GM19240 (cell line): ENCODE data around the gene NLRX1.
"Not testable (repeated sequence)": the region's sequence is repeated elsewhere in the genome, so short reads cannot be mapped to it uniquely, and the experiment has no call there.

ENCODE experiments used
- DNase-seq: peaks from one replicate; pipeline ENCODE4 v3.0.0; 2011; ENCODE audit warnings: low spot score; ENCODE audit not compliant: insufficient read length

NLRX1 gene

GRCh38 chr11:119168471-119169281 lies at the start of gene NLRX1:
TSS of gene NLRX1 (plus strand) at chr11:119168725. CDS start at chr11:119171404, 2,679 bp downstream.
- DNase-seq, result peak; percentile 98

DNA sequence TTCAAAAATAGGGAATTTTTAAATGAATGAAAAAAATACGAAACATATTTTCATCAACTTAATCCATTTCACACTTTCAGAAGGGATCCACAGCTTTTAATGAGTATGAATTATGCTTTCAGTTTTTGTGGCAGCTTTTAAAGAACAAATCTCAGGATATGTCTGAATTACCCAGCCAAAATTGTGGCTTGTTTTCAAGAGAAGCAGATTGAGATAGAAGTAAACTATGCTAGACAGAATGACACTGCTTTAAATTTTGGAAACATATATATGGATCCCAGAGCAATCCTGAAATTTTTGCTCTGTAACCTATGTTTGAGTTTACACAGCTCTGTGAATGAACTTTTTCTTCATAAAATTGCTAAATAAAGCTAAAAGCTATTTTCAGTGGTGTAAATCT lies 49.6 kb upstream of the NLRX1 start:
- DNase-seq, result no peak

- no peak for DNase-seq
Observed at GRCh38 chr11:119120639-119121007, 47.9 kb upstream of the NLRX1 start.

DNA sequence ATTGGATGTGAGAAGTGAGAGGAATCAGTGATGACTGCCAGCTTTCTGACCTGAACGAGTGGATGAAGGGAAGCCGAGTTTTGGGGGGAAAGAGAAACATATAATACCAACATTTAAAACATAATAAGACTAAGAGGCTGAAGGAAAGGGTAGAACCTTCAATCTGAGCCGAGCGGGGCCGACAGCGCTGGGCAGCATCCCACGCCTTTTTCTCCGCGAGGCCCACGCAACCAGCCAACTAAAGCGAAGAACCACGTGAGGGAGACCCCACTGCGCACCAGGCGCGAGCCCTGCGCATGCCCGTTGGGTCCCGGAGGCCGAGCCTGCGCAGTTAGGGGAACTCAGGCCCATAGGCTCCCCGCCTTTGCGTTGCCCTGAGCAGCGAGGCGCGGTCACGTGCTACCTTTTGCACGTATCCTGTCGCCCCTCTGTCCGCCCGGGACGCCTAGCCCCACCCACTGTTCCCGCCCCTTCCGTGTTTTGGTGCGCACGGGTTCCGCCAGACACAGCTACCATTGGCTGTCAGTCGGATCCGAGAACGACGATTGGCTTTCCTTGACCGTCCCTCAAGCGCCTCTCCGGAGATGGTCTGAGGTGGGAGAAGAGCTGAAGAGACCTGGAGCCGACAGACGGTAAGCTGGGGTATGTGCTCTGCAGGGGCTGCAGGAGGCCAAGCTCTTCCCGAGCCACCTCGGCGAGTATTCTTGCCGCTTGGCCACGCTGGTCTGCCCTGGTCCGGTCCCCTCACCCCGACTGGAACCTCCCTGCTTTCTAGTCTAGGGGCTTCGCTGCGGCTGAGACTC lies 47.3 kb upstream of the NLRX1 start, which contains the start of gene HINFP:
TSS of gene HINFP (plus strand) at position 573 of the 803 bp plus-strand sequence. CDS start 5,365 bp downstream, outside the sequence.
- DNase-seq, result peak; percentile 98

DNA sequence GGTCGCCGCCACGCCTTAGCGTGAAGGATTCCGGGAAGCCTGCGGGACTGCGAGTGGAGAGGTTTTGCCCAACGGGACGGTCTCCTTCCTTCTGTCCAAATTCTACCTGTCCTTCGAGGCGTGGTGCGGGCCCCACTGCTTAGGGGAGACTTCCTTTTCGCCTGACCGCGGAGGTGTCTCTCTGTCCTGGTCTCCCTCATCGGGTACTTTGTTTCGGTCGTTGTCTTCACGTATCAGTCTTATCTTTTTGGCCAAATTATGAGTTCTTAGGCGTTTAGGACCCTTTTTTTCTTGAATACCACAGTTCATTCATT lies 46.8 kb upstream of the NLRX1 start:
- no peak for DNase-seq

DNA sequence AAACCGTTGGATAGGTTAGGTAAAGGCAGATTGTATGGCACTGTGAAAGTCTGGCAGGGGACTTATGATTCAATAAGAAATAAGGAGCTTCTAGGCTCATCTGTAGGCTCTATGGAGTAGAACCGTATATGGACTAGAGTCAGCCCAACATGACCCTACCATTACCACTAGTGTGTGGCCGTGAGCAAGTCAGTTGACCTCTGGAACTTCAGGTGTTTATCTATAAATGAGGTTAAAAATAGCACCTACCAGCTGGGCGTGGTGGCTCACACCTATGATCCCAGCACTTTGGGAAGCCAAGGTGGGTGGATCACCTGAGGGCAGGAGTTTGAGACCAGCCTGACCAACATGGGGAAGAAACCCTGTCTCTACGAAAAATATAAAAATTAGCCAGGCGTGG lies 42.7 kb upstream of the NLRX1 start:
- DNase-seq, result no peak

GRCh38 chr11:119126675-119127268 lies 41.8 kb upstream of the NLRX1 start:
- no peak for DNase-seq

DNA sequence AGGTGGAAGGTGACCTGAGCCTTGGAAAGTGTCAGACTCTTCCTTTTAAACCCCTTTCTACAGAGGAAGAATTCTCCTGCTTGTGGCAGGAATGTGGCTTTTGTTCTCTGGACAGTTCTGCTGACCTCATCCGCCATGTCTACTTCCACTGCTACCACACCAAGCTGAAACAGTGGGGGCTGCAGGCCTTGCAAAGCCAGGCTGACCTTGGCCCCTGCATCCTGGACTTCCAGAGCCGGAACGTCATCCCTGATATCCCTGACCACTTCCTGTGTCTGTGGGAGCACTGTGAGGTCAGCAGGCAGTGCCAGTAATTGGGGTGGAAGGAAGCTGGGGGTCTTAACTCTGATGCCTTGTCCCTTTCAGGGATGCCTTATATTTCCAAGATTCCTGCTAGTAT lies 37.9 kb upstream of the NLRX1 start:
- no peak for DNase-seq

DNA sequence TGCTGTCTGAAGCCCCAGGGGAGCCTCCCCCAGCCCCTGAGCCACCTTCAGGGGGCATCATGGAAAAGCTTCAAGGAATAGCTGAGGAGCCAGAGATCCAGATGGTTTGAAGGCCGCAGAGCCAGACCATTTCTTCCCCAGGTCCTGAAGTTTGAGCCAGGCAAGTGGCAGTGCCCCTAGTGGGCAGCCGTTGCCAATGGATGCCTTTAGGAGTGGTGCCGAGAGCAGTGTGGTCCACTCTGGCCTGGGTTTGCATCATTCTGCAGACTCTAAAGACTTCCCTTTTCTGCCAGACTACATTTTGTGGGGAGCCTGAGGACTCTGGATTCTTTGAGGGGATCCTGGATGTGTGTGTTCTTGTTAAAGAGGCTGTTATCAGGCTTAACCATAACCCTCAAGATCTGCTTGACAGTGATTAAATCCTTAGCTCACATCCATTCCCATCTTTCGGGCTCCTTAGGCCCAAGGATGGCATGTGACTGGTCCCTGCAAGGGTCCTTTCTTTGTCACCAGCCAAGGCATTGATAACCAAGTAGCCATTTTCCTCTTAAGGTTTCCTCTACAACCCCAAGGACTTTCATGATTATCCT lies 34.0 kb upstream of the NLRX1 start:
- no peak for DNase-seq

DNA sequence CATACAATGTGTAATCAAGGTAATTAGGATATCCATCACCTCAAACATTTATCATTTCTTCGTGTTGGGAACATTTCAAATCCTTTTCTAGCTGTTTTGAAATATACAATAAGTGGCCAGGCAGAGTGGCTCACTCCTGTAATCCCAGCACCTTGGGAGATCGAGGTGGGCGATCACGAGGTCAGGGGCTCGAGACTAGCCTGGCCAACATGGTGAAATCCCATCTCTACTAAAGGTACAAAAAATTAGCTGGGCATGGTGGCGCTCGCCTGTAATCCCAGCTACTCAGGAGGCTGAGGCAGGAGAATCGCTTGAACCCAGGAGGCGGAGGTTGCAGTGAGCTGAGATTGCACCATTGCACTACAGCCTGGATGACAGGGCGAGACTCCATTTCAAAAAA lies 29.2 kb upstream of the NLRX1 start:
- DNase-seq, result not testable (repeated sequence)

- peak; percentile 85 for DNase-seq
Observed at GRCh38 chr11:119144825-119145486, 23.6 kb upstream of the NLRX1 start.

GRCh38 chr11:119145551-119145950 lies 23.0 kb upstream of the NLRX1 start:
- no peak for DNase-seq

DNA sequence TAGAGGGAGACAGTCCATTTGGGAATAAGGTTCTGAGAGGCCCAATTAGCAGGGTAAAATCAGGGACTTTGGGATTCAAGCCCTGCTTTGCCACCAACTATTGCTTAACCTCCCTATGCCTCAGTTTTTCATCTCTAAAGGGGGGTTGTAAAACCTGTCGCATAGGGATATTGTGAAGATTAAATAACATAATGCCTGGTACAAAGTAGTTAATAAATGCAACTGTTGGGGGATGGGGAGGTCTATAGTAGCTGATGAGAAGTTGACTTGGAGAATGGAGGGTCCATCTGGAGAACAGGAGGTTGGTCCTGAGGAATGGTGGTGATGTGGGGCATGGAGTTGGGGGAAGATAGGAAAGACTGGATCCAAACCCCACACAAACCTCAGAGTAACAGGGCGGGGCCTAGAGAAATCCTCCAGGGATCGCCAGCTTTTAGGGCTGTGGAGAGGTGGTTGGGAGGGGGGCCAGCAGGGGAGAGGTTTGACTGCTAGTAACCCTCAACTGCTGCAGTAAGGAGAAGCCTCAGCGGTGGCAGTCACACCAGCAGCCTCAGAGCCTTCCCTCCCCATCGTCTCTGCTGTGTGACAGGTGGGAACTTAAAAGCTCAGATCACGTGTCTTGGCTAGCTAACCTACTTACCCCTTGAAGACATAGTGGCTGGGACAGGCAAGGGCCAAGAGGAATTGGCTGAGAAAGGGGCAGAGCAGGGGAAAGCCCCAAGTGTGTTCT lies 20.8 kb upstream of the NLRX1 start:
- no peak for DNase-seq

DNA sequence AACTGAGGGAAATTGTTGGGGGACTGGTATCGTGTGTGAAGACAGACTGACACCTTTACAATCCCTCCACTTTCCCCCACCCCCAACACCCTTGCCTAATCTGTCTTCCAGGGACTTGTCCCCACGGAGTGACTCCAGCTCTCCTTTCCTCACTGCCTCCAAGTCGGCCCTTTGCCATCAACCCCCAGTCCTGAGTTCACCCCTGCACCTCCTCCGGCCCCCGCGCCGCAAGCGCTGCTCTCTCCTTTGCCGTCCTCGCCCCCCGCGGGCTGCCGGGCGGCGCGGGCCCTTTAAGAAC lies 19.9 kb upstream of the NLRX1 start:
- DNase-seq, result no peak

DNA sequence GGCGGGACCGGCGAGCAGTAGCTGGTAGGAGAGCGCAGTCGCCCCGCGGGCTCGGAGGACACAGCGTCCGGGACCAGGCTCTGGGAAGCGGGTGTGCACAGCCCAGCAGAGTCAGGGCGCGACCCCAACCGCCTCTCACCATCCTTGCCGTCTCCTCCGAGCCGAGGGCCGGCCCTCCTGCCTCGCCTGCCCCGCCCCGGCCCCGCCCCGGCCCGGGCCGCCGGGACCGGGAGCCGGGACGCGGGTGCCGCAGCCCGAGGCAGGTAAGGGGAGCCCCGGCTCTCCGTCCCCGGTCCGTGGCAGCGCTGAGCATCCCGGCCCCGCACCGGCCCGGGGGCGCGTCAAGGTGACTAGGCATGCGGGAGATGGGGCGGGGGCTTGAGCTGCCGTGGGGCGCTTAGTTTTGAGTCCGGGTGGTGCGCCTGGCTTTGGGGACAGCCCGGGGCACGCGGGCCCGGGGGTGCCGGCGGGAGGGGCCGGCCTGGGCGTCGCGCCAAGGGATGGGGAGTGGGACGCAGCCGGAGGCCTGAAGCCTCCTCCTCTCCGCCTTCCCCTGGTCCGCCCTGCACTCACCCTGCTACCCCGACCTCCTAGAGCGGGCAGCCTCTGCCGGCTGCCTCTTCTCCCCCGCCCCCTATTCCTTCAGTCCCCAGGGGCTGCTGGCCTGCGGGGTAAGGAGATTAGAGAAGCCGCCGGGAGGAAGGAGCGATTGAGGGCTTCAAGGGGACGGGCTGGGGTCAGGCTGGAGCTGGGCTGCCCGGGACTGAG lies 19.3 kb upstream of the NLRX1 start, which contains the start of gene ABCG4:
TSS of gene ABCG4 (plus strand) at position 35 of the 768 bp plus-strand sequence. CDS start 914 bp downstream, outside the sequence.
- DNase-seq, result no peak

DNA sequence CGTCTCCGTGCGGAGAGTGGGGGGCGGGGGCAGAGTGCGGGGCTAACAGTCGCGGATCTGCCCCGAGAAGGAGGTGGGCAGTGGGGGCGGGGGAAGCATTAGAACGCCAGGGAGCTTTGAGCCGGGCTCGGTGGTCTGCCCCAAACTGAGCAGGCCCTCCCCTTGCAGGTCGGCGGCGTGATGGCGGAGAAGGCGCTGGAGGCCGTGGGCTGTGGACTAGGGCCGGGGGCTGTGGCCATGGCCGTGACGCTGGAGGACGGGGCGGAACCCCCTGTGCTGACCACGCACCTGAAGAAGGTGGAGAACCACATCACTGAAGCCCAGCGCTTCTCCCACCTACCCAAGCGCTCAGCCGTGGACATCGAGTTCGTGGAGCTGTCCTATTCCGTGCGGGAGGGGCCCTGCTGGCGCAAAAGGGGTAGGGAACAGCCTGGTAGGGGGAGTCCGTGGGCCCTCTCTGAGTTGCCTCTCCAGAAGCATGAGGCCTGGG lies 18.7 kb upstream of the NLRX1 start:
- DNase-seq, result no peak

DNA sequence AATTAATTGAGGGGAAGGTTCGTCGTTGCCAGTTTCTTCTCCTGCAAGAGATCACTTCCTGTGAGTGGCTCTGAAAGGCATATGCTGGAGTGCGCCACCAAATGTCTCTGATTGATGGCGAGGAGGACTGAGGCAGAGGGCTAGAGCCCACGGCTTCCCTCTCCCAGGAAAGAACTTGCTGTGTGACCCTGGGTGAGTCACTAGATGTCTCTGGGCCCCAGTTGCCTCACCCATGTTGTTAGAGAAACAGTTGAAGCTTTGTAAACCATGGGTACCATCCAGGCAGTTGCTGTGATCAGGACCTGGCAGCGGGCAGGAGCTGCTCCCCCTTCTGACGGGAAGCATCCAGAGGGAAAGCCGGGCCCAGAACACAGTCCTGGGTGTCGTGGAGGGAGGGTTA lies 16.5 kb upstream of the NLRX1 start:
- no peak for DNase-seq

DNA sequence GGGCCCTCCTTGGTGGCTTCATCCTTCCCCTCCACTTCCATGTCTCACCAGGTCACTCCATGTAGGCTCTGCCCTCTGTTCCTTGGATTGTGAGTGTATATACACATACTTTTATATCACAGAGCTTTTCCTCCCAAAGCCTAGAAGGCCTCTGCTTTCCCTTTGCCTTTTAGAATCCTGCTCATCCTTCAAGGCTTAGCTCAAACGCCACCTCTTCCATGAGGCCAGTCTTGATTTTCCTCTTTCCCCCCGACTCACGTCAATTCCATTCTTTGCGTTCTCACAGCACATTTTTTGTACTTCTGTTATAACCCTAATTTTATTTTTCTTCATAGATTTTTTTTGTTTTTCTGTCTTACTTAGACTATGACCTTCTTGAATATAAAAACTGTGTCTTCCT lies 15.9 kb upstream of the NLRX1 start:
- no peak for DNase-seq

DNA sequence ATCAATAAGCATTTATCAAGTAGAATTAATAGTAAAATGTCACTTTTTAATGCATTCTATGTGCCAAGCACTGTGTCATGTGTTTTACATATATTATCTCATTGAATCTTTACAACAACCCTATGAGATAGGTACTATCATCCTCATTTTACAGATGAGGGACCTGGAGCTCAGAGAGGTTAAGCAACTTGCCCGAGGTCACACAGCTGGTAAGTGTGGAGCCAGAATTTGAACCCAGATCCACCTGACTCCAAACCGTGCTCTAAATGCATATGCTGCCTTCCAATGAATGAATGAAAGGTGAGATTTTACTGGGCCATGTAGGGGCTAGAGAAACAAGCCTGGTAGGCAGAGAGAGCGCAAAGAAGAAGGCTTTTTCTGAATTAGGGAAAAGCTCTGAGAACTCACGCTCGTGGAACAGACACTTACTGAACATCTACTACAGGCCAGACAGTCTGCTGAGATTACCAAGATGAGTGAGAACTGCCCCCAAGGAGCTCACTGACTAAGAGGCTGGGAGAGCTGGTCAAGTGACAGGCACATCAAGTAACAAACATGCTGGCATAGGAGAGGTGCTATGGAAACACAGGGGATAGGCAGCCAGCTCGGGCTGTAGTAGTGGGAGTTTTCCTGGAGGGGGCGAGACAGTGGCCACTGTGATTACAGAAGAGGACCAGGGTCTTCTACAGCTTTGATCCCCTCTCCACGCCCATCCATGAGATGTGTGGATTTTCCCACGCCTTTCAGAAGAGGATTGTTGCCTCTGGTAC lies 15.3 kb upstream of the NLRX1 start:
- no peak for DNase-seq
